Measurements from ENCODE around the gene IFT80. TPM values are rescaled to one million over a fixed set of nuclear protein-coding genes. Genes with fewer than 3 reads are reported as not detected.
A peak's percentile ranks its signal among the peaks of the same experiment; 100 is the strongest.

The IFT80 gene
- polyA plus RNA-seq, 1 of the 3 experiments (the other 2 are of a cell fraction) = 10.5 TPM

GRCh38 chr3:160227419-160227818, 171.6 kb downstream of the IFT80 start:
- Histone ChIP-seq H3K27ac (ENCODE audit: low read depth in 2 of 2, low read length in 1 of 2) (no peak overlapping the region), H3K9me3 (no peaks in the 10 kb centered on the region), H3K4me3 (ENCODE audit: low read depth in 2 of 2, low read length in 1 of 2) (no peak overlapping the region), H3K9me2 (no peaks in the 10 kb centered on the region), H3K27me3 (ENCODE audit: insufficient read depth) (peaks cover 23% of the 10 kb centered on the region), H3K79me2 (ENCODE audit: insufficient read depth) (no peaks in the 10 kb centered on the region), H3K36me3 (replicated peaks in 1 of 2; ENCODE audit: control insufficient read depth in 1 of 2, insufficient read depth in 2 of 2, low read length in 1 of 2) (no peaks in the 10 kb centered on the region), H4K20me1 (ENCODE audit: insufficient read depth) (no peaks in the 10 kb centered on the region), H3K4me1 (ENCODE audit: control insufficient read depth in 1 of 2, insufficient read depth in 2 of 2, low read depth in 1 of 2, low read length in 1 of 2) (peaks cover 0 to 12% of the 10 kb centered on the region in 2 experiments; a peak in 1 of 4 replicates), H2AFZ (ENCODE audit: low read depth) (no peak overlapping the region), H3F3A (replicated peaks; ENCODE audit: insufficient read depth) (peaks cover 7% of the 10 kb centered on the region), H3K4me2 (no peak overlapping the region), H3K9ac (no peak overlapping the region)
- 66% methylated on average over 3 of the region's 3 CpGs for WGBS (ENCODE audit: low lambda C conversion rate)
- POLR2A ChIA-PET = no interaction called here
- CTCF ChIA-PET = interaction anchor here (1.2 kb wide), 1 partner anchor 16 kb away, joined by 3 read pairs; no protein-coding TSS in a partner anchor
- DNase-seq = no peak
- TF ChIP-seq USF1 (IDR thresholded peaks at IDR 0.05; ENCODE audit: borderline replicate concordance, low read depth) (no peak), RXRA (IDR thresholded peaks at IDR 0.05; ENCODE audit: borderline replicate concordance, low read depth) (no peak), MAX (IDR thresholded peaks at IDR 0.05; ENCODE audit: low read depth) (no peak)

GRCh38 chr3:160226026-160226907, 172.8 kb downstream of the IFT80 start:
- TF ChIP-seq TCF12 (IDR thresholded peaks at IDR 0.05) = no peak
- no peak for TF ChIP-seq NRF1 (IDR thresholded peaks at IDR 0.05; ENCODE audit: low read depth, low read length)
- peak; percentile 79 for TF ChIP-seq REST (IDR thresholded peaks at IDR 0.05; ENCODE audit: low read depth, low read length)

More at GRCh38 chr3:160226026-160226907, 172.8 kb downstream of the IFT80 start:
- Histone ChIP-seq H3K9ac (no peak overlapping the region), H3K9me2 (no peaks in the 10 kb centered on the region), H3K27me3 (ENCODE audit: insufficient read depth) (peaks cover 23% of the 10 kb centered on the region), H3F3A (replicated peaks; ENCODE audit: insufficient read depth) (peaks cover 7% of the 10 kb centered on the region), H3K9me3 (no peaks in the 10 kb centered on the region), H2AFZ (ENCODE audit: low read depth) (peak overlapping the region; percentile 81; the same call in 1 of the 2 replicates), H3K4me3 (ENCODE audit: low read depth in 2 of 2, low read length in 1 of 2) (peak overlapping the region; percentile 54 to 63), H3K27ac (ENCODE audit: low read depth in 2 of 2, low read length in 1 of 2) (no peak overlapping the region), H4K20me1 (ENCODE audit: insufficient read depth) (no peaks in the 10 kb centered on the region), H3K4me1 (ENCODE audit: control insufficient read depth in 1 of 2, insufficient read depth in 2 of 2, low read depth in 1 of 2, low read length in 1 of 2) (peaks cover 0 to 12% of the 10 kb centered on the region in 2 experiments; a peak in 1 of 4 replicates), H3K36me3 (replicated peaks in 1 of 2; ENCODE audit: control insufficient read depth in 1 of 2, insufficient read depth in 2 of 2, low read length in 1 of 2) (no peaks in the 10 kb centered on the region), H3K4me2 (peak overlapping the region; percentile 88), H3K79me2 (ENCODE audit: insufficient read depth) (no peaks in the 10 kb centered on the region)
- CTCF ChIA-PET = interaction anchor here (0.7 to 4.2 kb wide), 13 partner anchors 10 to 224 kb away, joined by 3 to 23 read pairs (median 3); partner anchors contain the start of gene TRIM59
- POLR2A ChIA-PET = interaction anchor here (1.7 kb wide), 1 partner anchor 175 kb away, joined by 3 read pairs; no protein-coding TSS in a partner anchor
- DNase-seq = peak; percentile 78
- 22% methylated on average over 40 of the region's 87 CpGs for WGBS (ENCODE audit: low lambda C conversion rate)
